Measurements from ENCODE around the gene SSTR5. TPM values are rescaled to one million over a fixed set of nuclear protein-coding genes. Genes with fewer than 3 reads are reported as not detected.

The SSTR5 gene
- total RNA-seq, 1 donor from 2014 or later = not detected

- Mint-ChIP-seq H3K9me3 (no peaks in the 10 kb centered on the region), H3K27ac (no peak overlapping the region), H3K36me3 (ENCODE audit: low read depth) (no peaks in the 10 kb centered on the region), H3K27me3 (peaks cover 15% of the 10 kb centered on the region), H3K4me1 (no peaks in the 10 kb centered on the region), H3K4me3 (no peak overlapping the region)
- CTCF ChIA-PET = no interaction called here
- peak; percentile 56 for ATAC-seq (ENCODE audit: low read depth)
- no peak for DNase-seq
- intact Hi-C loops (cut with micrococcal nuclease) = no loop called here
- TF ChIP-seq CTCF (IDR thresholded peaks at IDR 0.05) = no peak
- POLR2A ChIA-PET = no interaction called here
Observed at GRCh38 chr16:1105888-1106620, 33.5 kb downstream of the SSTR5 start.

- peaks cover 15% of the 10 kb centered on the region for H3K27me3 Mint-ChIP-seq
- ATAC-seq (ENCODE audit: low read depth) (no peak), DNase-seq (no peak)
- ChIA-PET POLR2A (no interaction called here), CTCF (no interaction called here)
- TF ChIP-seq CTCF (IDR thresholded peaks at IDR 0.05) = no peak
- H3K9me3 Mint-ChIP-seq = no peaks in the 10 kb centered on the region
- no peak overlapping the region for H3K27ac Mint-ChIP-seq
- intact Hi-C loops (cut with micrococcal nuclease) = no loop called here
- H3K4me1 Mint-ChIP-seq = no peaks in the 10 kb centered on the region
- H3K4me3 Mint-ChIP-seq = no peak overlapping the region
- H3K36me3 Mint-ChIP-seq (ENCODE audit: low read depth) = no peaks in the 10 kb centered on the region
Observed at GRCh38 chr16:1106659-1107058, 34.1 kb downstream of the SSTR5 start.

GRCh38 chr16:1107141-1107540, 34.6 kb downstream of the SSTR5 start:
- Mint-ChIP-seq H3K27ac (no peak overlapping the region), H3K27me3 (peaks cover 15% of the 10 kb centered on the region), H3K4me1 (no peaks in the 10 kb centered on the region), H3K4me3 (no peak overlapping the region), H3K36me3 (ENCODE audit: low read depth) (no peaks in the 10 kb centered on the region), H3K9me3 (no peaks in the 10 kb centered on the region)
- DNase-seq (no peak), ATAC-seq (ENCODE audit: low read depth) (no peak)
- no peak for TF ChIP-seq CTCF (IDR thresholded peaks at IDR 0.05)
- CTCF ChIA-PET = no interaction called here
- intact Hi-C loops (cut with micrococcal nuclease) = no loop called here
- POLR2A ChIA-PET = no interaction called here

- ATAC-seq (ENCODE audit: low read depth) = no peak
- POLR2A ChIA-PET = no interaction called here
- Mint-ChIP-seq H3K36me3 (ENCODE audit: low read depth) (no peaks in the 10 kb centered on the region), H3K4me1 (no peaks in the 10 kb centered on the region), H3K9me3 (no peaks in the 10 kb centered on the region), H3K27ac (no peak overlapping the region), H3K27me3 (peaks cover 15% of the 10 kb centered on the region), H3K4me3 (no peak overlapping the region)
- no peak for DNase-seq
- intact Hi-C loops (cut with micrococcal nuclease) = no loop called here
- CTCF ChIA-PET = no interaction called here
- no peak for TF ChIP-seq CTCF (IDR thresholded peaks at IDR 0.05)
Observed at GRCh38 chr16:1107731-1108130, 35.2 kb downstream of the SSTR5 start.

- DNase-seq (no peak), ATAC-seq (ENCODE audit: low read depth) (no peak)
- Mint-ChIP-seq H3K27ac (no peak overlapping the region), H3K36me3 (ENCODE audit: low read depth) (no peaks in the 10 kb centered on the region), H3K9me3 (no peaks in the 10 kb centered on the region), H3K27me3 (peaks cover 15% of the 10 kb centered on the region), H3K4me1 (no peaks in the 10 kb centered on the region), H3K4me3 (no peak overlapping the region)
- TF ChIP-seq CTCF (IDR thresholded peaks at IDR 0.05) = no peak
- CTCF ChIA-PET = no interaction called here
- POLR2A ChIA-PET = no interaction called here
- intact Hi-C loops (cut with micrococcal nuclease) = no loop called here
Observed at GRCh38 chr16:1108299-1109252, 36.0 kb downstream of the SSTR5 start.
